WTC11 (cell line): Measurements from ENCODE around the gene NUCB2. TPM values are rescaled to one million over a fixed set of nuclear protein-coding genes. Genes with fewer than 3 reads are reported as not detected.

Experiments
- ATAC-seq: fragments of 200-7000 bp; cut with Tn5 transposase; 2 replicates; pipeline ENCODE4 v1.10.0; 2021; ENCODE audit warnings: mild to moderate bottlenecking, moderate library complexity
- CTCF ChIA-PET: fragments of 300-600 bp; sonication (Branson Sonifier 250); formaldehyde crosslinking; loops from one replicate; lab custom pipeline; 2021; ENCODE audit warnings: antibody characterized with exemption; lab: Charles Lee
- POLR2A ChIA-PET: fragments of 350-600 bp; sonication (Branson Sonifier 250); formaldehyde crosslinking; loops from one replicate; lab custom pipeline; 2021; ENCODE audit warnings: antibody characterized with exemption; lab: Charles Lee
- DNase-seq: peaks from one replicate; pipeline ENCODE4 v3.0.0; 2021; ENCODE audit warnings: low spot score
- H3K27ac Mint-ChIP-seq: 2 replicates; pipeline ENCODE4 v1.8.0; 2021; ENCODE audit warnings: mixed read lengths
- H3K27me3 Mint-ChIP-seq: 2 replicates; pipeline ENCODE4 v1.8.0; 2021; ENCODE audit warnings: low read depth, mild to moderate bottlenecking, moderate library complexity, mixed read lengths
- H3K36me3 Mint-ChIP-seq: 2 replicates; pipeline ENCODE4 v1.8.0; 2021; ENCODE audit warnings: mixed read lengths
- H3K4me1 Mint-ChIP-seq: 2 replicates; pipeline ENCODE4 v1.8.0; 2022; ENCODE audit warnings: mixed read lengths
- H3K4me3 Mint-ChIP-seq: 2 replicates; pipeline ENCODE4 v1.8.0; 2021; ENCODE audit warnings: mild to moderate bottlenecking, moderate library complexity, mixed read lengths
- H3K9me3 Mint-ChIP-seq: 2 replicates; pipeline ENCODE4 v1.8.0; 2021; ENCODE audit warnings: mixed read lengths
- AR ChIP-seq: fragments of 250-450 bp; sonication (Bioruptor Pico); IDR thresholded peaks from 2 replicates; pipeline ENCODE4 v1.9.0; 2021; ENCODE audit warnings: mild to moderate bottlenecking
- ATF6 ChIP-seq: sonication (generic); formaldehyde crosslinking; IDR thresholded peaks from 2 replicates; pipeline ENCODE4 v1.8.1; 2023; ENCODE audit warnings: mild to moderate bottlenecking, missing genetic modification reagents
- CREB1 ChIP-seq: sonication (generic); formaldehyde crosslinking; IDR thresholded peaks from 2 replicates; pipeline ENCODE4 v1.8.0; 2023; ENCODE audit warnings: mild to moderate bottlenecking, missing genetic modification reagents
- E2F4 ChIP-seq: sonication (generic); formaldehyde crosslinking; IDR thresholded peaks from 2 replicates; pipeline ENCODE4 v1.8.1; 2022; ENCODE audit warnings: low read depth, mild to moderate bottlenecking, moderate library complexity, missing genetic modification reagents, borderline replicate concordance
- FOXJ3 ChIP-seq: sonication (generic); formaldehyde crosslinking; IDR thresholded peaks from 2 replicates; pipeline ENCODE4 v1.9.0; 2021; ENCODE audit warnings: missing genetic modification reagents, mild to moderate bottlenecking, borderline replicate concordance
- FOXK1 ChIP-seq: sonication (generic); formaldehyde crosslinking; IDR thresholded peaks from 2 replicates; pipeline ENCODE4 v1.8.0; 2022; ENCODE audit warnings: mild to moderate bottlenecking, moderate library complexity, missing genetic modification reagents
- HMGA2 ChIP-seq: fragments of 250-450 bp; sonication (Bioruptor Pico); IDR thresholded peaks from 2 replicates; pipeline ENCODE4 v1.4.0; 2021; ENCODE audit warnings: mild to moderate bottlenecking, moderate library complexity
- IRF1 ChIP-seq: sonication (generic); formaldehyde crosslinking; IDR thresholded peaks from 2 replicates; pipeline ENCODE4 v1.8.0; 2023; ENCODE audit warnings: missing genetic modification reagents
- JAZF1 ChIP-seq: fragments of 250-450 bp; sonication (Bioruptor Pico); IDR thresholded peaks from 2 replicates; pipeline ENCODE4 v1.9.0; 2021; ENCODE audit warnings: moderate library complexity, mild to moderate bottlenecking, inconsistent platforms
- JUN ChIP-seq: sonication (generic); formaldehyde crosslinking; IDR thresholded peaks from 2 replicates; pipeline ENCODE4 v1.8.0; 2023; ENCODE audit warnings: mild to moderate bottlenecking, missing genetic modification reagents
- KAT7 ChIP-seq: sonication (generic); formaldehyde crosslinking; IDR thresholded peaks from 2 replicates; pipeline ENCODE4 v1.8.1; 2023; ENCODE audit warnings: missing genetic modification reagents, mild to moderate bottlenecking, borderline replicate concordance
- MXD4 ChIP-seq: fragments of 250-450 bp; sonication (Bioruptor Pico); IDR thresholded peaks from 2 replicates; pipeline ENCODE4 v1.8.0; 2021; ENCODE audit warnings: mild to moderate bottlenecking, moderate library complexity, borderline replicate concordance
- NFATC4 ChIP-seq: fragments of 250-450 bp; sonication (Bioruptor Pico); IDR thresholded peaks from 2 replicates; pipeline ENCODE4 v1.9.0; 2021; ENCODE audit warnings: mild to moderate bottlenecking
- NFE2L1 ChIP-seq: sonication (generic); formaldehyde crosslinking; IDR thresholded peaks from 2 replicates; pipeline ENCODE4 v1.8.1; 2023; ENCODE audit warnings: missing genetic modification reagents
- NR3C1 ChIP-seq: sonication (generic); formaldehyde crosslinking; conservative IDR thresholded peaks from 2 replicates; pipeline ENCODE4 v1.8.1; 2023; ENCODE audit warnings: low read depth, mild to moderate bottlenecking, missing genetic modification reagents
- PRDM15 ChIP-seq: sonication (generic); formaldehyde crosslinking; IDR thresholded peaks from 2 replicates; pipeline ENCODE4 v1.8.0; 2022; ENCODE audit warnings: missing genetic modification reagents
- PRRX2 ChIP-seq: fragments of 250-450 bp; sonication (Bioruptor Pico); IDR thresholded peaks from 2 replicates; pipeline ENCODE4 v1.8.0; 2021; ENCODE audit warnings: mild to moderate bottlenecking
- RORB ChIP-seq: fragments of 250-450 bp; sonication (Bioruptor Pico); IDR thresholded peaks from 2 replicates; pipeline ENCODE4 v1.9.0; 2021; ENCODE audit warnings: mild to moderate bottlenecking
- SMAD4 ChIP-seq: sonication (generic); formaldehyde crosslinking; IDR thresholded peaks from 2 replicates; pipeline ENCODE4 v1.8.0; 2022; ENCODE audit warnings: mild to moderate bottlenecking, missing genetic modification reagents
- TCF7 ChIP-seq: sonication (generic); formaldehyde crosslinking; IDR thresholded peaks from 2 replicates; pipeline ENCODE4 v1.8.0; 2022; ENCODE audit warnings: mild to moderate bottlenecking, low read depth, missing genetic modification reagents, moderate library complexity
- ZNF121 ChIP-seq: sonication (generic); formaldehyde crosslinking; IDR thresholded peaks from 2 replicates; pipeline ENCODE4 v1.8.0; 2023; ENCODE audit warnings: missing genetic modification reagents
- ZNF281 ChIP-seq: sonication (generic); formaldehyde crosslinking; IDR thresholded peaks from 2 replicates; pipeline ENCODE4 v1.8.0; 2023; ENCODE audit warnings: mild to moderate bottlenecking, missing genetic modification reagents
- total RNA-seq: library from RNA; stranded (reverse); gene quantifications from 3 replicates; pipeline ENCODE4 v1.2.3, GENCODE V29; 2021

NUCB2 gene
- total RNA-seq, 1 experiment from 2014 or later: 16.1 TPM

GRCh38 chr11:17266781-17267180 is 9.8 kb upstream of the NUCB2 start:
- Mint-ChIP-seq H3K27ac (no peak overlapping the region), H3K27me3 (peaks cover 11% of the 10 kb centered on the region), H3K4me1 (no peaks in the 10 kb centered on the region), H3K4me3 (no peak overlapping the region), H3K9me3 (no peaks in the 10 kb centered on the region), H3K36me3 (no peaks in the 10 kb centered on the region)
- ATAC-seq (no peak), DNase-seq (no peak)
- ChIA-PET POLR2A (no interaction called here), CTCF (interaction anchor here (0.9 to 1.3 kb wide), 2 partner anchors 13 to 37 kb away, joined by 3 to 4 read pairs; no protein-coding TSS in a partner anchor)
- TF ChIP-seq PRRX2 (CRISPR knock-in tag): no peak
- no peak for TF ChIP-seq ZNF121 (CRISPR knock-in tag)
- no peak for TF ChIP-seq NR3C1 (CRISPR knock-in tag)
- TF ChIP-seq RORB (CRISPR knock-in tag): no peak
- TF ChIP-seq KAT7 (CRISPR knock-in tag): no peak
- no peak for TF ChIP-seq ATF6
- no peak for TF ChIP-seq HMGA2 (CRISPR knock-in tag)
- TF ChIP-seq CREB1 (CRISPR knock-in tag): no peak
- TF ChIP-seq SMAD4 (CRISPR knock-in tag): no peak
- TF ChIP-seq NFATC4: no peak
- no peak for TF ChIP-seq E2F4 (CRISPR knock-in tag)
- no peak for TF ChIP-seq FOXJ3
- TF ChIP-seq PRDM15 (CRISPR knock-in tag): no peak
- TF ChIP-seq FOXK1: no peak
- TF ChIP-seq MXD4 (CRISPR knock-in tag): no peak
- TF ChIP-seq, all 79 proteins: peak for 0

- CTCF ChIA-PET: interaction anchor here (0.7 to 1.3 kb wide), 4 partner anchors 12 to 260 kb away, joined by 3 to 4 read pairs (median 4); no protein-coding TSS in a partner anchor
- TF ChIP-seq AR (CRISPR knock-in tag) (no peak), NFE2L1 (CRISPR knock-in tag) (no peak), TCF7 (CRISPR knock-in tag) (no peak), ZNF281 (no peak), JAZF1 (CRISPR knock-in tag) (no peak), JUN (no peak), KAT7 (CRISPR knock-in tag) (no peak), IRF1 (no peak)
These were observed 9.0 kb upstream of the NUCB2 start for GRCh38 chr11:17267576-17267975.

More at GRCh38 chr11:17267576-17267975, 9.0 kb upstream of the NUCB2 start:
- Mint-ChIP-seq H3K4me3 (no peak overlapping the region), H3K4me1 (no peaks in the 10 kb centered on the region), H3K36me3 (no peaks in the 10 kb centered on the region), H3K9me3 (no peaks in the 10 kb centered on the region), H3K27me3 (peaks cover 12% of the 10 kb centered on the region), H3K27ac (no peak overlapping the region)
- DNase-seq (no peak), ATAC-seq (no peak)
- POLR2A ChIA-PET: interaction anchor here (0.7 kb wide), 1 partner anchor 27 kb away, joined by 5 read pairs; no protein-coding TSS in a partner anchor
